Panc1 (cell line): ENCODE results near the gene TREML1.

Experiments
- POLR2AphosphoS5 ChIP-seq: IDR thresholded peaks from 2 replicates; pipeline ENCODE4 v1.6.1; 2012; ENCODE audit warnings: mild to moderate bottlenecking, low read depth, low read length, moderate library complexity
- TF ChIP-seq, protein P1 (sequence below): fragments of 450-650 bp; IDR thresholded peaks from 2 replicates; pipeline ENCODE4 v1.5.1; 2017; ENCODE audit warnings: mild to moderate bottlenecking

GRCh38 chr6:41181566-41181965 lies 27.4 kb upstream of the TREML1 start:
- TF ChIP-seq, protein P1, sequence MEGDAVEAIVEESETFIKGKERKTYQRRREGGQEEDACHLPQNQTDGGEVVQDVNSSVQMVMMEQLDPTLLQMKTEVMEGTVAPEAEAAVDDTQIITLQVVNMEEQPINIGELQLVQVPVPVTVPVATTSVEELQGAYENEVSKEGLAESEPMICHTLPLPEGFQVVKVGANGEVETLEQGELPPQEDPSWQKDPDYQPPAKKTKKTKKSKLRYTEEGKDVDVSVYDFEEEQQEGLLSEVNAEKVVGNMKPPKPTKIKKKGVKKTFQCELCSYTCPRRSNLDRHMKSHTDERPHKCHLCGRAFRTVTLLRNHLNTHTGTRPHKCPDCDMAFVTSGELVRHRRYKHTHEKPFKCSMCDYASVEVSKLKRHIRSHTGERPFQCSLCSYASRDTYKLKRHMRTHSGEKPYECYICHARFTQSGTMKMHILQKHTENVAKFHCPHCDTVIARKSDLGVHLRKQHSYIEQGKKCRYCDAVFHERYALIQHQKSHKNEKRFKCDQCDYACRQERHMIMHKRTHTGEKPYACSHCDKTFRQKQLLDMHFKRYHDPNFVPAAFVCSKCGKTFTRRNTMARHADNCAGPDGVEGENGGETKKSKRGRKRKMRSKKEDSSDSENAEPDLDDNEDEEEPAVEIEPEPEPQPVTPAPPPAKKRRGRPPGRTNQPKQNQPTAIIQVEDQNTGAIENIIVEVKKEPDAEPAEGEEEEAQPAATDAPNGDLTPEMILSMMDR, result no peak
- no peak for TF ChIP-seq POLR2AphosphoS5
